Measurements from ENCODE around the gene ZNF92. TPM values are rescaled to one million over a fixed set of nuclear protein-coding genes. Genes with fewer than 3 reads are reported as not detected.
A peak's percentile ranks its signal among the peaks of the same experiment; 100 is the strongest.

Gene ZNF92
- total and polyA plus RNA-seq, 2 of the 13 experiments (the other 11 are each of a cell fraction or from before 2014, with no cell fraction given) = 4.0 to 13.2 TPM

DNA sequence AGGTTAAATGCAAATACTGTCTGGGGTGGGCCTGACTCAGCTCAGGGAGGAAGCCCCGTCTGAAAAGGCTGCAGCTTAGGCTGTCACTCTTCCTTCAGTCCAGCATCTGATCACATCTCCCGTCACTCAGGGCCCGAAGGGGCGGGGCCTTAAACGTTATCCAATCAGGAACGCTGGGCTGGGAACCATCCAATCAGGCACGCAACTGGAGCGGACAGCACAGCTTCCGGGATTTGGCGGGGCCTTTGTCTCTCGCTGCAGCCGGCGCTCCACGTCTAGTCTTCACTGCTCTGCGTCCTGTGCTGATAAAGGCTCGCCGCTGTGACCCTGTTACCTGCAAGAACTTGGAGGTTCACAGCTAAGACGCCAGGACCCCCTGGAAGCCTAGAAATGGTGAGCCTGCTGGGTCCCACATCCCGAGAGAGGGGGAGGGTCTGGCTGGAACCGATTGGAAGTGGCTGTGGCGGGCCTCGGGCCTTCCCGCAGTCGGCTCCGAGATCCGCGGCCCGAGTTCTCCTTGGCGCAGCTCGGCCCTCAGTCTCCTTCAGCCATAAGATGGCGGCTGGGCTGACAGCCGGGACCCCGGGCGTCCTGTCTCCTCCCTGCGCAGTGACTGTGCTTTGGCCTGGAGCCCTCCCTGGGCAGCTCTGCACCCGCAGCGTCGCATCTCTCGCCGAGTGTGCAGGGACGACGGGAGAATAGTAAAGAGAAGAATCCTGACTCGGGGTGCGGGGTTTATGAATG, at the start of gene ZNF92 (continued):
- TF ChIP-seq REST (IDR thresholded peaks at IDR 0.05; ENCODE audit: borderline replicate concordance in 1 of 2, low read depth in 1 of 2, low read length in 2 of 2) = peak in 1 of 2 experiments; percentile 13; a peak in 1 of 4 replicates
- 0 out of 2 replicates have a peak, but pooled peaks have one; percentile 21 for TF ChIP-seq MTERF4 (CRISPR knock-in tag; IDR thresholded peaks at IDR 0.05)
- TF ChIP-seq, protein P1, sequence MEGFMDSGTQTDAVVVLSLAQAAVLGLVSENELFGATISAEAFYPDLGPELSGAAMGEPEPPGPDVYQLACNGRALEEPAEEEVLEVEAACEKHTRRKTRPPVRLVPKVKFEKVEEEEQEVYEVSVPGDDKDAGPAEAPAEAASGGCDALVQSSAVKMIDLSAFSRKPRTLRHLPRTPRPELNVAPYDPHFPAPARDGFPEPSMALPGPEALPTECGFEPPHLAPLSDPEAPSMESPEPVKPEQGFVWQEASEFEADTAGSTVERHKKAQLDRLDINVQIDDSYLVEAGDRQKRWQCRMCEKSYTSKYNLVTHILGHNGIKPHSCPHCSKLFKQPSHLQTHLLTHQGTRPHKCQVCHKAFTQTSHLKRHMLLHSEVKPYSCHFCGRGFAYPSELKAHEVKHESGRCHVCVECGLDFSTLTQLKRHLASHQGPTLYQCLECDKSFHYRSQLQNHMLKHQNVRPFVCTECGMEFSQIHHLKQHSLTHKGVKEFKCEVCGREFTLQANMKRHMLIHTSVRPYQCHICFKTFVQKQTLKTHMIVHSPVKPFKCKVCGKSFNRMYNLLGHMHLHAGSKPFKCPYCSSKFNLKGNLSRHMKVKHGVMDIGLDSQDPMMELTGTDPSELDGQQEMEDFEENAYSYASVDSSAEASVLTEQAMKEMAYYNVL (CRISPR knock-in tag; IDR thresholded peaks at IDR 0.05; ENCODE audit: borderline replicate concordance) = peak; percentile 49; the same call in 1 of the 2 replicates
- no peak for TF ChIP-seq STAT5B (CRISPR knock-in tag; IDR thresholded peaks at IDR 0.05)
- no peak for TF ChIP-seq KAT2B (IDR thresholded peaks at IDR 0.05; ENCODE audit: borderline replicate concordance, low read depth, low read length)
- TF ChIP-seq, protein P2, sequence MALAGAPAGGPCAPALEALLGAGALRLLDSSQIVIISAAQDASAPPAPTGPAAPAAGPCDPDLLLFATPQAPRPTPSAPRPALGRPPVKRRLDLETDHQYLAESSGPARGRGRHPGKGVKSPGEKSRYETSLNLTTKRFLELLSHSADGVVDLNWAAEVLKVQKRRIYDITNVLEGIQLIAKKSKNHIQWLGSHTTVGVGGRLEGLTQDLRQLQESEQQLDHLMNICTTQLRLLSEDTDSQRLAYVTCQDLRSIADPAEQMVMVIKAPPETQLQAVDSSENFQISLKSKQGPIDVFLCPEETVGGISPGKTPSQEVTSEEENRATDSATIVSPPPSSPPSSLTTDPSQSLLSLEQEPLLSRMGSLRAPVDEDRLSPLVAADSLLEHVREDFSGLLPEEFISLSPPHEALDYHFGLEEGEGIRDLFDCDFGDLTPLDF (CRISPR knock-in tag; IDR thresholded peaks at IDR 0.05) = no peak
- no peak for TF ChIP-seq SATB2 (CRISPR knock-in tag; IDR thresholded peaks at IDR 0.05)
- TF ChIP-seq ZNF512 (CRISPR knock-in tag; IDR thresholded peaks at IDR 0.05) = no peak
- TF ChIP-seq, protein P3, sequence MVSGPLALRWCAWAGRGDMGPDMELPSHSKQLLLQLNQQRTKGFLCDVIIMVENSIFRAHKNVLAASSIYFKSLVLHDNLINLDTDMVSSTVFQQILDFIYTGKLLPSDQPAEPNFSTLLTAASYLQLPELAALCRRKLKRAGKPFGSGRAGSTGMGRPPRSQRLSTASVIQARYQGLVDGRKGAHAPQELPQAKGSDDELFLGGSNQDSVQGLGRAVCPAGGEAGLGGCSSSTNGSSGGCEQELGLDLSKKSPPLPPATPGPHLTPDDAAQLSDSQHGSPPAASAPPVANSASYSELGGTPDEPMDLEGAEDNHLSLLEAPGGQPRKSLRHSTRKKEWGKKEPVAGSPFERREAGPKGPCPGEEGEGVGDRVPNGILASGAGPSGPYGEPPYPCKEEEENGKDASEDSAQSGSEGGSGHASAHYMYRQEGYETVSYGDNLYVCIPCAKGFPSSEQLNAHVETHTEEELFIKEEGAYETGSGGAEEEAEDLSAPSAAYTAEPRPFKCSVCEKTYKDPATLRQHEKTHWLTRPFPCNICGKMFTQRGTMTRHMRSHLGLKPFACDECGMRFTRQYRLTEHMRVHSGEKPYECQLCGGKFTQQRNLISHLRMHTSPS (CRISPR knock-in tag; IDR thresholded peaks at IDR 0.05; ENCODE audit: low read depth) = no peak
- no peak for TF ChIP-seq ZNF670 (CRISPR knock-in tag; IDR thresholded peaks at IDR 0.05; ENCODE audit: borderline replicate concordance)
- TF ChIP-seq MIER2 (CRISPR knock-in tag; IDR thresholded peaks at IDR 0.05) = no peak
- TF ChIP-seq ZBTB3 (CRISPR knock-in tag; IDR thresholded peaks at IDR 0.05; ENCODE audit: borderline replicate concordance, low read depth) = 0 out of 2 replicates have a peak, but pooled peaks have one; percentile 46
- TF ChIP-seq RXRA (CRISPR knock-in tag; IDR thresholded peaks at IDR 0.05) = peak; percentile 27; the same call in 1 of the 2 replicates
- TF ChIP-seq, protein P4, sequence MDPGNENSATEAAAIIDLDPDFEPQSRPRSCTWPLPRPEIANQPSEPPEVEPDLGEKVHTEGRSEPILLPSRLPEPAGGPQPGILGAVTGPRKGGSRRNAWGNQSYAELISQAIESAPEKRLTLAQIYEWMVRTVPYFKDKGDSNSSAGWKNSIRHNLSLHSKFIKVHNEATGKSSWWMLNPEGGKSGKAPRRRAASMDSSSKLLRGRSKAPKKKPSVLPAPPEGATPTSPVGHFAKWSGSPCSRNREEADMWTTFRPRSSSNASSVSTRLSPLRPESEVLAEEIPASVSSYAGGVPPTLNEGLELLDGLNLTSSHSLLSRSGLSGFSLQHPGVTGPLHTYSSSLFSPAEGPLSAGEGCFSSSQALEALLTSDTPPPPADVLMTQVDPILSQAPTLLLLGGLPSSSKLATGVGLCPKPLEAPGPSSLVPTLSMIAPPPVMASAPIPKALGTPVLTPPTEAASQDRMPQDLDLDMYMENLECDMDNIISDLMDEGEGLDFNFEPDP (CRISPR knock-in tag; conservative IDR thresholded peaks at IDR 0.05) = no peak
